Activated naive CD8-positive, alpha-beta T cell (primary cell): ENCODE results near the gene BFSP1.

Experiments used
- H3K27ac Mint-ChIP-seq: one replicate; pipeline ENCODE4 v1.8.0; 2021; ENCODE audit warnings: mixed read lengths
- H3K27me3 Mint-ChIP-seq: one replicate; pipeline ENCODE4 v1.8.0; 2021; ENCODE audit warnings: mixed read lengths
- H3K36me3 Mint-ChIP-seq: one replicate; pipeline ENCODE4 v1.8.0; 2021; ENCODE audit warnings: mixed read lengths
- H3K4me1 Mint-ChIP-seq: one replicate; pipeline ENCODE4 v1.8.0; 2021; ENCODE audit warnings: low read depth, mixed read lengths
- H3K4me3 Mint-ChIP-seq: one replicate; pipeline ENCODE4 v1.8.0; 2021; ENCODE audit warnings: mild to moderate bottlenecking, mixed read lengths
- H3K9me3 Mint-ChIP-seq: one replicate; pipeline ENCODE4 v1.8.0; 2021; ENCODE audit warnings: low read depth, mixed read lengths

The BFSP1 gene

GRCh38 chr20:17500826-17501225 lies 30.4 kb downstream of the BFSP1 start:
- H3K36me3 Mint-ChIP-seq: no peaks in the 10 kb centered on the region
- no peak overlapping the region for H3K4me3 Mint-ChIP-seq
- no peaks in the 10 kb centered on the region for H3K9me3 Mint-ChIP-seq
- no peak overlapping the region for H3K27ac Mint-ChIP-seq
- H3K27me3 Mint-ChIP-seq: no peaks in the 10 kb centered on the region
- H3K4me1 Mint-ChIP-seq: peaks cover 13% of the 10 kb centered on the region

DNA sequence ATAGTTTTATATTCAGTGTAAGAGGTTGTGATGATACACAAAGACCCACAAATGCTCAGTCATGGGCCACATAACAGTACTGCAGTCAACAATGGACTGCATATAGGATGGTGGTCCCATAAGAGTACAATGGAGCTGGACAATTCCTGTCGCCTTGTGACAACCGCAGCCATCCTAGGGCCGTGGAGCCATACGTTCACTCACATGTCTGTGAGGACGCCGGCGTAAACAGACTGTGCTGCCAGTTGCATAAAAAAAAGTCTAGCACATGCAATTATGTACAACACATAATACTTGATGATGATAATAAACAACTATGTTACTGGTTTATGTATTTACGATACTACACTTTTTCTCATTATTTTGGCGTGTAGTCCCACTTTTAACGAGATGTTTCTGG lies 30.9 kb downstream of the BFSP1 start:
- Mint-ChIP-seq H3K27ac (no peak overlapping the region), H3K4me3 (no peak overlapping the region), H3K36me3 (no peaks in the 10 kb centered on the region), H3K9me3 (no peaks in the 10 kb centered on the region), H3K4me1 (peaks cover 7% of the 10 kb centered on the region), H3K27me3 (no peaks in the 10 kb centered on the region)

- no peak overlapping the region for H3K27ac Mint-ChIP-seq
- H3K4me3 Mint-ChIP-seq: no peak overlapping the region
- no peaks in the 10 kb centered on the region for H3K36me3 Mint-ChIP-seq
- no peaks in the 10 kb centered on the region for H3K4me1 Mint-ChIP-seq
- no peaks in the 10 kb centered on the region for H3K27me3 Mint-ChIP-seq
- no peaks in the 10 kb centered on the region for H3K9me3 Mint-ChIP-seq
Measured at GRCh38 chr20:17499041-17499440, 32.1 kb downstream of the BFSP1 start.

DNA sequence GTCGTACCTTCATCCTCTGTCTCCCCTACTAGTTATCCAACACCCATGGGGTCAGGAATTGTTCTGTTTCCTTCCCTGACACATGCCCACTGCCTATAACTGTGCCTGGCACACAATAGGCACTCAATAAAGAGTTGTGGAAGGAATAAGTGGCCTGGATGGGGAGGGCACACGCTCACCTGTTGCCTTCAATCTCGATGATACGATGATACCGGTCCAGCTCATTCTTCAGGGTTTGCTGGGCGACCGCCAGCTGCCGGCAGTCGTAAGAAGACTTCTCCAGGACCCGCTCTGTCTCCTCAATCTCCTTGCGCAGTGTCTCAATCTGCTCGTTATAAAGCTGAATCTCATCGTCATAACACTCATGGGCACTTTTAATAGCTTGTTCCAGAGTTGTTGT lies 32.5 kb downstream of the BFSP1 start:
- Mint-ChIP-seq H3K9me3 (no peaks in the 10 kb centered on the region), H3K27me3 (no peaks in the 10 kb centered on the region), H3K4me1 (no peaks in the 10 kb centered on the region), H3K4me3 (no peak overlapping the region), H3K27ac (no peak overlapping the region), H3K36me3 (no peaks in the 10 kb centered on the region)

DNA sequence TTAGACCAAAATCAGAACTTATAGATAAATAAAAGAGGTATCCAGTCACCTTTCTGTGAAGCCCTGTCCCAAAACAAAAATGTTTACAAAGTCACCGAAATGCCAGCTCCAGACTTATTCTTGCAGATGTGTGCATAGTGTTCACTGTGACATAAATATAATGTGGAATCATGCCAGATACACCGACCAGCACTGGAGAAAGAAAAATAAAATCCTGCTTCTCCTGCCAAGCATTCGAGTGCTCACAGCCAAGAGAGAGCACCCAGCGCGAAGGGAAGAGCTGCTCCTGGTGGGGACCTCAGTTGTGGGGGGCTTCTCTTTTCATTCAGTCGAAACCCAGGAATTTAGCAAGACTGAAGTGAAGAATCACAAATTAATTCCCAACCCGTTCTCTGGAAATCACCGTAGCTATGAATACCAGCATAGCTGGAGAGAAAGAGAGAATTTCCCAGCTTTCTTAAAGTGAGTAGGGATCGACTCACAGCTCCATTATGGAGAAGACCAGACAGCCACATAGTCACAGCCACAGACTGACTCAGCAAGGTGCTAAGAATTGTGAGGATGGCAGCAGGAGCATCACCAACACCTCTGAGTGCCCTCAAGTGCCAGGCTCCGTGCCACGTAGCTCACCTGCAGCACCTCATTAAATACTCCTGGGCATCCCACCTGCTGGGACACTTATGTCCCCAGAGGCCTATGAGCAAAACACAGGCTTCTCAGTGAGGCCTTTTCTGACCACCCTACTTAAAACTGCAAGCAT lies 33.2 kb downstream of the BFSP1 start:
- Mint-ChIP-seq H3K36me3 (no peaks in the 10 kb centered on the region), H3K9me3 (no peaks in the 10 kb centered on the region), H3K4me3 (no peak overlapping the region), H3K27me3 (no peaks in the 10 kb centered on the region), H3K27ac (no peak overlapping the region), H3K4me1 (no peaks in the 10 kb centered on the region)

DNA sequence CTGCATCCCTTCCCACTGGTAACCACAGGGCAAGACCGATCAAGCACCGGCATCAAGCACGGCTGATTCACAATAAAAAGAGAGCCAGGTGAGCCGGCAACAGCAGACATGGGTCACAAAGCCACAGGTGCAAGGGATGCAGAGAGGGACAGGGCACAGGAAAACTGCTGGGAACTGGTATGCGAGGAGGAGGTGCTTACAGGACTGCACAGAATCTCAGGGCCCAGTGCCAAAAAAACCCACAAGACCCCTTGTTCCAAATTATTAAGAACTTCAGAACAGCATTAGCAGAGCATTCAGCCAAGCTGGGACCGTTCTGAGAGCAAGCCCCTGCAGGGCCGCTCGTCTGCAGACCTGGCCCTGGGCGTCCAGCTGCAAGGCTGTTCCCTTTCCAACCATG lies 35.4 kb downstream of the BFSP1 start:
- Mint-ChIP-seq H3K4me1 (no peaks in the 10 kb centered on the region), H3K9me3 (no peaks in the 10 kb centered on the region), H3K27me3 (no peaks in the 10 kb centered on the region), H3K36me3 (no peaks in the 10 kb centered on the region), H3K4me3 (no peak overlapping the region), H3K27ac (no peak overlapping the region)

DNA sequence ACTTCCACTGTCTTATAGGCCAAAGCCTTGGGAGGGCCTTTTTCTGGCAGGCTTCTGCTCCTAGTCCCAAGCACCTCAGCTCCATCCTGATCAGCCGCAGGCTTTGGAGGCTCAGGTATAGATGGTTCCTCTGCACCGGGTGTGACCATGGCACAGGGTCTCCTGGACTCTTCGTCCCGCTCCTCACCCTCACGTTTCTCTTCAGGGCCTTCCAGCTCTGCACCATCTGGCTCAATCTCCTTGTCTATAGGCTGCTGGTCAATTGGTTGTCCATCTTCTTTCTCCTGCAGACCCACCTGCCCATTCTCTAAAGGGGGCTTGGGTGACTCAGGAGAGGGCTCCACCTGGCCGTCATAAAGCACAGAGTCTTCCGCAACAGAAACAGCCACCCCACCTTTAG lies 37.0 kb downstream of the BFSP1 start:
- H3K4me1 Mint-ChIP-seq: no peaks in the 10 kb centered on the region
- no peaks in the 10 kb centered on the region for H3K9me3 Mint-ChIP-seq
- H3K36me3 Mint-ChIP-seq: no peaks in the 10 kb centered on the region
- H3K27ac Mint-ChIP-seq: no peak overlapping the region
- H3K27me3 Mint-ChIP-seq: no peaks in the 10 kb centered on the region
- no peak overlapping the region for H3K4me3 Mint-ChIP-seq

DNA sequence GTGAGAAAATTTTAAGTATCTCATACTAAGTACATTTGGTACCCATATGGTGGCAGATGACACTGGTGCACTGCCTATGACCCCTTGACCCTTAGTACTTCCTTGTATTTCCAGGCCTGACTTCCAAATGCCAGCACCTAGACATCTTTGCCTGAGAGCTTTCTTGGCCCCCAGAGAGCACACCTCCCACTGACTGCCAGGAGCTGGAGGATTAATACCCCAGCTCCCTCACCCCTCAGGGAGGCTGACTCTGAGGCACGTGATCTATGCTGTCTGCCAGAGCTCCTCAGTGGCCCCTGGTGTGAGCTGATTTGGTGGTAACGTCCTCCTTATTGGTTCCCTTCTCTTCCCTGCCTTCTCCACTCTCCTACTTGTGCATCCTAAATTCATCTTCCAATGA lies 38.0 kb downstream of the BFSP1 start:
- Mint-ChIP-seq H3K36me3 (no peaks in the 10 kb centered on the region), H3K27ac (no peak overlapping the region), H3K4me1 (no peaks in the 10 kb centered on the region), H3K4me3 (no peak overlapping the region), H3K9me3 (no peaks in the 10 kb centered on the region), H3K27me3 (no peaks in the 10 kb centered on the region)

DNA sequence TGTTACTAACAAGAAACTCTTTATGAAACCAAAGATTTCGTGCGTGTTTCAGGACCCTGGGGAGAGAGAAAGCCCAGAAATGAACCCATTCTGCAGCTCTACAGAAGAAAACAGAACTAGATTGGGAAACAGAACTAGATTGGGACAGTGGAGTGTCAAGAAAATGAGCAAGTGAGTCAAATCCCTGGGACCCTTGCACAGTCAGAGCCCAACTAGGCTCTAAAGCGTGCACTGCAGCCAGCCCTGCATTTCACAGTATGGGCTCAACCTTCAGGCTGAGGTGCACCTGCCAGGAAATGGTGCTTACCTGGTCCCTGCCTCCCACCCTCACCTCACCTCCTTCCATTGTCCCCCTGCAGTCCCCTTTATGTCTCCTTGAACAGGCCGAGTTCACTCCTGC lies 39.7 kb downstream of the BFSP1 start:
- H3K27ac Mint-ChIP-seq: no peak overlapping the region
- H3K4me3 Mint-ChIP-seq: no peak overlapping the region
- no peaks in the 10 kb centered on the region for H3K4me1 Mint-ChIP-seq

GRCh38 chr20:17491041-17491440 lies 40.1 kb downstream of the BFSP1 start:
- Mint-ChIP-seq H3K4me3 (no peak overlapping the region), H3K4me1 (no peaks in the 10 kb centered on the region), H3K27ac (no peak overlapping the region), H3K36me3 (no peaks in the 10 kb centered on the region), H3K9me3 (no peaks in the 10 kb centered on the region), H3K27me3 (no peaks in the 10 kb centered on the region)

More for the DNA sequence above, 39.7 kb downstream of the BFSP1 start:
- H3K27me3 Mint-ChIP-seq: no peaks in the 10 kb centered on the region
- H3K9me3 Mint-ChIP-seq: no peaks in the 10 kb centered on the region
- H3K36me3 Mint-ChIP-seq: no peaks in the 10 kb centered on the region

DNA sequence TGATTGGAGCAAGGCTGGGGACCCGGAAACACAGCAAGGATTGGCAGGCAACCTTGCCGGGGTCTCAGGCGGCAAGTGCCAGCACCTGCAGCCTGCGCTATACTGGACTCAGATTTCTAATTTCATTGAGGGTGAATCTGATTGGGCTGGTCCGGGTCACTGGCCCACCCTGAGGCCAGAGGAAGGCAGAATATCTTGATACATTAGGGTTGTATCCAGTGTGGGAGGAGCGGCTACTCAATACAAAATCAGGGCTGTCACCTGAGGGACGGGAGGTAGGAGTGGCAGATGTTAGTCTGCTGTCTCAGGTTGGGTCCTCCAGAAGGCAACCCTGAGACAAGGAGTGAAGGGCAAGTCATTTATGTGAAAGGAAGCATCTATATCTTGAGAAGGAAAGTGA lies 40.7 kb downstream of the BFSP1 start:
- Mint-ChIP-seq H3K4me1 (no peaks in the 10 kb centered on the region), H3K27ac (no peak overlapping the region), H3K27me3 (no peaks in the 10 kb centered on the region), H3K4me3 (no peak overlapping the region), H3K9me3 (no peaks in the 10 kb centered on the region), H3K36me3 (no peaks in the 10 kb centered on the region)

DNA sequence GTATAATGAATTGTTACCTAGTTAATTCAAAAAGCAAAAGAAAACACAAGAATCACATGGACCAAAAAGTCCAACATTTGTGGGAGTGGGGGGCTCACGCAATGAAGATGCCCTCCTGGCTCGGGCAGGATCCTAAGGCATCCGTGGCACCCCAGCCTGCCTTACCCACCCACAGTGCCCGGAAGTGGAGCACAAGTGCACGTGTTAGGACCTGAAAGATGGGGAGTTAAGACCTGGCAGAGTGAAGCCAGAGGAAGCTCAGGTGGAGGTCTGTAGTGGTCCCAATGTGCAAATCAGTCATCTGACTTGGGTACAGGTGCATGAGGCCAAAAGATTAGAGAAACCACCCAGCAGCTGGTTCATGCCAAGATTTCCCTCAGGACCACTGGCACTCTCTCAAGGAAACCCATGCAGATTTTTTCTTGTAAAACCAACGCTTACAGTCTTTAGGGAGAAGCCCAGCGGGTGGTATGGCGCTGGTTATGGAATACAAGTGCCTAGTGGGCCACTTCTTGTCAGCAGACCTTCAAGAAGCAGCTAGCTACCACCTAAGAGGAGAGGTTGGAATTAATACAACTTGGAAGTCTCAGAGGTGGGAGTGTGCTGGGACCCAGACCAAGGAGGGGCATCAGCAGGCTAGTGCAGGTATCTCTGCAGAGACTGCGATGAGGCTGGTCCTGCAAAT lies 42.1 kb downstream of the BFSP1 start:
- Mint-ChIP-seq H3K27me3 (peaks cover 1% of the 10 kb centered on the region), H3K9me3 (no peaks in the 10 kb centered on the region), H3K27ac (no peak overlapping the region), H3K36me3 (no peaks in the 10 kb centered on the region), H3K4me3 (no peak overlapping the region), H3K4me1 (no peaks in the 10 kb centered on the region)

- H3K36me3 Mint-ChIP-seq: no peaks in the 10 kb centered on the region
- H3K27me3 Mint-ChIP-seq: peaks cover 10% of the 10 kb centered on the region
Measured at GRCh38 chr20:17485017-17485416, 46.2 kb downstream of the BFSP1 start.

GRCh38 chr20:17482536-17482935 lies 48.6 kb downstream of the BFSP1 start:
- Mint-ChIP-seq H3K27ac (no peak overlapping the region), H3K4me1 (no peaks in the 10 kb centered on the region), H3K27me3 (peaks cover 11% of the 10 kb centered on the region), H3K9me3 (no peaks in the 10 kb centered on the region), H3K36me3 (no peaks in the 10 kb centered on the region), H3K4me3 (no peak overlapping the region)

More at GRCh38 chr20:17485017-17485416, 46.2 kb downstream of the BFSP1 start:
- H3K4me3 Mint-ChIP-seq: no peak overlapping the region
- H3K27ac Mint-ChIP-seq: no peak overlapping the region
- H3K4me1 Mint-ChIP-seq: no peaks in the 10 kb centered on the region
- no peaks in the 10 kb centered on the region for H3K9me3 Mint-ChIP-seq

DNA sequence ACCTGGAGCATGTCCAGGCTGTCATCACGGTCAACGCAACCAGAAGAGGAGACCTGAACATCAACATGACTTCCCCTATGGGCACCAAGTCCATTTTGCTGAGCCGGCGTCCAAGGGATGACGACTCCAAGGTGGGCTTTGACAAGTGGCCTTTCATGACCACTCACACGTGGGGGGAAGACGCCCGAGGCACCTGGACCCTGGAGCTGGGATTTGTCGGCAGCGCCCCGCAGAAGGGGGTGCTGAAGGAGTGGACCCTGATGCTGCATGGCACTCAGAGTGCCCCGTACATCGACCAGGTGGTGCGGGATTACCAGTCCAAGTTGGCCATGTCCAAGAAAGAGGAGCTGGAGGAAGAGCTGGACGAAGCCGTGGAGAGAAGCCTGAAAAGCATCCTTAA lies 49.5 kb downstream of the BFSP1 start:
- Mint-ChIP-seq H3K36me3 (no peaks in the 10 kb centered on the region), H3K9me3 (no peaks in the 10 kb centered on the region), H3K4me3 (no peak overlapping the region), H3K27me3 (peaks cover 11% of the 10 kb centered on the region), H3K27ac (no peak overlapping the region), H3K4me1 (no peaks in the 10 kb centered on the region)

DNA sequence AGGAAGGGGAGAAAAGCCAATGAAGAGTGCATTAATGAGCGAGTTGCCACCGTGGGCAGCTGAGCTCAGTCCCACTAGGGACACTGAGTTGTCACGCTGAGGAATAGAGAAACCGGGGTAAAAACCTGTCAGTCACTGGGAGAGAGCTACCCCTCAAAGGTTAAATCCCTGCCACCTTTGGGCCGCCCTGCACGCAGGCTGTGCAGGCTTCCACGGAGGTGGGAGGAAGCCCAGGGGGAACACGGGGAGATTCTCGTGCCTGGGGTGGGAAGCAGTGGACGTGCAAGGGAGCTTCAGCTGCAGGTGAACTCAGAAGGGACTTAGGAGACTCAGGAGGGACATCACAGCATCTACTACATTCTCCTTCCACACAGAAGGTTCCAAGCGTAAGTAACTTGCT lies 50.5 kb downstream of the BFSP1 start:
- H3K9me3 Mint-ChIP-seq: no peaks in the 10 kb centered on the region
- H3K4me3 Mint-ChIP-seq: no peak overlapping the region
- peaks cover 11% of the 10 kb centered on the region for H3K27me3 Mint-ChIP-seq
- no peaks in the 10 kb centered on the region for H3K36me3 Mint-ChIP-seq
- H3K27ac Mint-ChIP-seq: no peak overlapping the region
- no peaks in the 10 kb centered on the region for H3K4me1 Mint-ChIP-seq
